ENCODE data around the gene IER5.

The IER5 gene

GRCh38 chr1:181135815-181136737 lies 47.6 kb downstream of the IER5 start:
- DNase-seq: no peak

DNA sequence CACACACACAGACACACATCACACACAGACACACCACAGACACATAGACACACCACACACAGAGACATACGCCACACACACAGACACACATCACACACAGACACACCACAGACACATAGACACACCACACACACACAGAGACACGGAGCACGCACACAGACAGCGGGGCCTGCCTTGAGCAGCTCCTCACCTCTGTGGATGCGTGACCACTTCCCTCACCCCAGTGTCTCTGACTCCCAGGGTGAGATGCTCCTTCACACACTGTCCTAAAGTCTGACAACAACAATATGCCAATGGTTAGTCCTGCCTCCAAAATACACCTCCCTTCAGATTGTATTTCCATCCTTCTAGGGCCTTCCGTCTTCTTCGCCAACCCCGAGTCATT lies 48.2 kb downstream of the IER5 start:
- no peak for DNase-seq

DNA sequence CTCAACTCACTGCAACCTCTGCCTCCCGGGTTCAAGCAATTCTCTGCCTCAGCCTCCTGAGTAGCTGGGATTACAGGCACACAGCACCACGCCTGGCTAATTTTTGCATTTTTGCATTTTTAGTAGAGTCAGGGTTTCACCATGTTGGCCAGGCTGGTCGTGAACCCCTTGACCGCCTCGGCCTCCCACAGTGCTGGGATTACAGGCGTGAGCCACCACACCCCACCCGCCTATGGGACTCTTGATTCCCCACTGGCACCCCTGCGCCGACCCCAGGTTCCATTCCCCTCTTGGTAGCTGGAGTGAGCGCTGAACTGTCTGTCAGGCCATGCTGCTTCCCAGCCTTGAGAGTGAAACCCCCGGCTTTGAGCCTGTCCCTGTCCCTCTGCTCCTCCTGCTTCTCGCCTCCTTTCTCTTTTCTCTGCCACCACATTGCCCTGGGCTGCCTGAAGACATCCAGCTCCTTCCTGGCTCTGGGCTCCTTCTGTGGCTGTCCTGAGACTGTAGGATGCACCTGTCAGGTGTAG lies 48.8 kb downstream of the IER5 start:
- no peak for DNase-seq

- DNase-seq: no peak
These were observed 51.1 kb downstream of the IER5 start for GRCh38 chr1:181139631-181140061.

GRCh38 chr1:181140398-181140797 lies 51.9 kb downstream of the IER5 start:
- DNase-seq: no peak

DNA sequence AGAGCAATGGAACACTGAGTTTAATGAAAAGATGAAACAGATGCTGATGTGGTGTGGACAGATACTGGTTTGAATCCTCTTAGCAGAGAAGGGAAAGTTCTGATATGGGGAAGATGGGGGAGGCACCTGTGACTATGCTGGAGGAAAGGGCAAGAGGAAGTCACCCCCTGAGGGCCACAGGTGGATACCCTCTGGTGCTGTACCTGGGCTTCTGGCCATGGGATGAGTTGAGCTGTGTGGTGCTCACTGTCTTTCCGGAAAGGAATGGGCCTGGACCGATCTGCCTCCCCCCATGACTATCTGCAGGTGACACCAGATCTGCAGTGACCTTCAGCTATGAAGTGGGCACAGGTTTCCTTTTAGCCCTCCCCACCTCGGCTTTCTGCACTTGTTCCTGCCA lies 52.4 kb downstream of the IER5 start:
- no peak for DNase-seq

DNA sequence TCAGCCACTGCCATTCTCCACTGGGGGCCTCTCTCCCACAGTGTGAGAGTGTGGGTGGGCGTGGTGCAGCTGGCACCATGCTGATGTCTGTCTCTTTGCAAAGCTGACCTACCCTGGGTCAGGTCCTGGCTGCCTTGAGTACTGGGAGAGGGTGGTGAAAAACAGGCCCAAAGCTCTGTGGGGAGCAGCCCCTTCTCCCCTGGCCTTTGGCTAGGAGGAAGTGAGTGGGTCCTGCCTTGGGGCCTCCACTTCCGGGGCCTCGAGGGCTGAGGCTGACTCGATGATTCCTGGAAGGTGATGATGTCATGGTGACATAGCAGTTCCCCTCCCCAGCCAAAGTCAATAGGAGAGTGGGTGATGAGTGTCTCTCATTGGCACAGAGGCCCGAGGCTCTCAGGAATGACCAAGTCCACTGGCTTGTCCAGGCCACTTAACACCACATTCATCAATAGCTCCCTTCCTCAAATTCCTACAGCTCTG lies 53.0 kb downstream of the IER5 start:
- no peak for DNase-seq
